ENCODE results near the gene CCR4. TPM values are rescaled to one million over a fixed set of nuclear protein-coding genes. Genes with fewer than 3 reads are reported as not detected.
"Not testable (repeated sequence)": the region's sequence is repeated elsewhere in the genome, so short reads cannot be mapped to it uniquely, and the experiment has no call there.

Gene CCR4
- total RNA-seq, 1 donor from 2014 or later, result 241 TPM

- Mint-ChIP-seq H3K9me3 (peaks cover 4% of the 10 kb centered on the region), H3K27ac (no peak overlapping the region), H3K4me3 (ENCODE audit: low read depth) (no peak overlapping the region), H3K36me3 (ENCODE audit: low read depth) (peaks cover 73% of the 10 kb centered on the region), H3K4me1 (ENCODE audit: low read depth) (peaks cover 53% of the 10 kb centered on the region), H3K27me3 (ENCODE audit: low read depth) (no peaks in the 10 kb centered on the region)
- intact Hi-C loops (cut with micrococcal nuclease), result no loop called here
- DNase-seq (ENCODE audit: low spot score), result no peak
Observed at GRCh38 chr3:32972482-32973146, 21.2 kb downstream of the CCR4 start.

GRCh38 chr3:32973982-32974381 is 22.5 kb downstream of the CCR4 start:
- Mint-ChIP-seq H3K36me3 (ENCODE audit: low read depth) (peaks cover 70% of the 10 kb centered on the region), H3K4me1 (ENCODE audit: low read depth) (peaks cover 51% of the 10 kb centered on the region), H3K9me3 (no peaks in the 10 kb centered on the region), H3K27ac (peak overlapping the region; percentile 28), H3K27me3 (ENCODE audit: low read depth) (no peaks in the 10 kb centered on the region), H3K4me3 (ENCODE audit: low read depth) (no peak overlapping the region)
- DNase-seq (ENCODE audit: low spot score), result peak; percentile 44
- intact Hi-C loops (cut with micrococcal nuclease), result loop anchor here (1.0 kb wide), 2 partner anchors 13 to 18 kb away; no protein-coding TSS in a partner anchor

GRCh38 chr3:32975891-32976595 is 24.6 kb downstream of the CCR4 start:
- peak overlapping the region; percentile 47 for H3K27ac Mint-ChIP-seq
- DNase-seq (ENCODE audit: low spot score), result no peak
- intact Hi-C loops (cut with micrococcal nuclease), result no loop called here
- H3K4me3 Mint-ChIP-seq (ENCODE audit: low read depth), result no peak overlapping the region
- no peaks in the 10 kb centered on the region for H3K9me3 Mint-ChIP-seq
- H3K27me3 Mint-ChIP-seq (ENCODE audit: low read depth), result no peaks in the 10 kb centered on the region
- H3K4me1 Mint-ChIP-seq (ENCODE audit: low read depth), result peaks cover 53% of the 10 kb centered on the region
- H3K36me3 Mint-ChIP-seq (ENCODE audit: low read depth), result peaks cover 55% of the 10 kb centered on the region

- H3K4me1 Mint-ChIP-seq (ENCODE audit: low read depth), result peaks cover 41% of the 10 kb centered on the region
- intact Hi-C loops (cut with micrococcal nuclease), result no loop called here
Observed at GRCh38 chr3:32977861-32978260, 26.4 kb downstream of the CCR4 start.

GRCh38 chr3:32978331-32978730 is 26.9 kb downstream of the CCR4 start:
- H3K4me1 Mint-ChIP-seq (ENCODE audit: low read depth), result peaks cover 40% of the 10 kb centered on the region
- no peak overlapping the region for H3K27ac Mint-ChIP-seq

More at GRCh38 chr3:32977861-32978260, 26.4 kb downstream of the CCR4 start:
- Mint-ChIP-seq H3K27me3 (ENCODE audit: low read depth) (no peaks in the 10 kb centered on the region), H3K4me3 (ENCODE audit: low read depth) (no peak overlapping the region), H3K36me3 (ENCODE audit: low read depth) (peaks cover 51% of the 10 kb centered on the region), H3K9me3 (peaks cover 4% of the 10 kb centered on the region), H3K27ac (no peak overlapping the region)
- DNase-seq (ENCODE audit: low spot score), result no peak

GRCh38 chr3:32983124-32983523 is 31.7 kb downstream of the CCR4 start:
- intact Hi-C loops (cut with micrococcal nuclease), result no loop called here
- Mint-ChIP-seq H3K4me1 (ENCODE audit: low read depth) (peaks cover 18% of the 10 kb centered on the region), H3K9me3 (peaks cover 9% of the 10 kb centered on the region), H3K27ac (no peak overlapping the region), H3K36me3 (ENCODE audit: low read depth) (peaks cover 49% of the 10 kb centered on the region), H3K4me3 (ENCODE audit: low read depth) (no peak overlapping the region), H3K27me3 (ENCODE audit: low read depth) (no peaks in the 10 kb centered on the region)
- DNase-seq (ENCODE audit: low spot score), result no peak

More at GRCh38 chr3:32978331-32978730, 26.9 kb downstream of the CCR4 start:
- Mint-ChIP-seq H3K27me3 (ENCODE audit: low read depth) (no peaks in the 10 kb centered on the region), H3K9me3 (peaks cover 9% of the 10 kb centered on the region), H3K36me3 (ENCODE audit: low read depth) (peaks cover 54% of the 10 kb centered on the region), H3K4me3 (ENCODE audit: low read depth) (no peak overlapping the region)
- intact Hi-C loops (cut with micrococcal nuclease), result no loop called here
- no peak for DNase-seq (ENCODE audit: low spot score)

- H3K27ac Mint-ChIP-seq; intact Hi-C loops (cut with micrococcal nuclease); DNase-seq (ENCODE audit: low spot score); H3K4me3 Mint-ChIP-seq (ENCODE audit: low read depth); H3K27me3 Mint-ChIP-seq (ENCODE audit: low read depth); H3K9me3 Mint-ChIP-seq: not testable (repeated sequence)
- Mint-ChIP-seq H3K4me1 (ENCODE audit: low read depth) (peaks cover 29% of the 10 kb centered on the region), H3K36me3 (ENCODE audit: low read depth) (peaks cover 61% of the 10 kb centered on the region)
Observed at GRCh38 chr3:32984918-32985317, 33.5 kb downstream of the CCR4 start.

- no peak for DNase-seq (ENCODE audit: low spot score)
- peak overlapping the region; percentile 51 for H3K27ac Mint-ChIP-seq
- H3K4me3 Mint-ChIP-seq (ENCODE audit: low read depth), result peak overlapping the region; percentile 7
- H3K36me3 Mint-ChIP-seq (ENCODE audit: low read depth), result peaks cover 62% of the 10 kb centered on the region
- no peaks in the 10 kb centered on the region for H3K27me3 Mint-ChIP-seq (ENCODE audit: low read depth)
- H3K4me1 Mint-ChIP-seq (ENCODE audit: low read depth), result peaks cover 52% of the 10 kb centered on the region
- intact Hi-C loops (cut with micrococcal nuclease), result no loop called here
- H3K9me3 Mint-ChIP-seq, result no peaks in the 10 kb centered on the region
Observed at GRCh38 chr3:32989171-32989570, 37.7 kb downstream of the CCR4 start.

- intact Hi-C loops (cut with micrococcal nuclease), result loop anchor here (10.0 kb wide), 1 partner anchor 305 kb away; the partner anchor contains the start of gene CNOT10
- Mint-ChIP-seq H3K4me3 (ENCODE audit: low read depth) (peak overlapping the region; percentile 56), H3K36me3 (ENCODE audit: low read depth) (peaks cover 66% of the 10 kb centered on the region), H3K4me1 (ENCODE audit: low read depth) (peaks cover 58% of the 10 kb centered on the region), H3K9me3 (no peaks in the 10 kb centered on the region), H3K27me3 (ENCODE audit: low read depth) (no peaks in the 10 kb centered on the region), H3K27ac (peak overlapping the region; percentile 58)
- DNase-seq (ENCODE audit: low spot score), result no peak
Observed at GRCh38 chr3:32990116-32990515, 38.7 kb downstream of the CCR4 start.

GRCh38 chr3:32991781-32992180 is 40.3 kb downstream of the CCR4 start:
- Mint-ChIP-seq H3K4me3 (ENCODE audit: low read depth) (peak overlapping the region; percentile 79), H3K36me3 (ENCODE audit: low read depth) (peaks cover 67% of the 10 kb centered on the region), H3K27me3 (ENCODE audit: low read depth) (no peaks in the 10 kb centered on the region), H3K27ac (peak overlapping the region; percentile 97), H3K9me3 (no peaks in the 10 kb centered on the region), H3K4me1 (ENCODE audit: low read depth) (peaks cover 74% of the 10 kb centered on the region)
- DNase-seq (ENCODE audit: low spot score), result no peak
- intact Hi-C loops (cut with micrococcal nuclease), result loop anchor here (1.0 to 10.0 kb wide), 4 partner anchors 17 to 447 kb away; partner anchors contain the start of genes CCR4 and CNOT10

GRCh38 chr3:32992310-32992686 is 40.9 kb downstream of the CCR4 start:
- no peak for DNase-seq (ENCODE audit: low spot score)
- peaks cover 73% of the 10 kb centered on the region for H3K4me1 Mint-ChIP-seq (ENCODE audit: low read depth)
- no peaks in the 10 kb centered on the region for H3K9me3 Mint-ChIP-seq
- H3K36me3 Mint-ChIP-seq (ENCODE audit: low read depth), result peaks cover 66% of the 10 kb centered on the region
- peak overlapping the region; percentile 97 for H3K27ac Mint-ChIP-seq
- no peaks in the 10 kb centered on the region for H3K27me3 Mint-ChIP-seq (ENCODE audit: low read depth)
- intact Hi-C loops (cut with micrococcal nuclease), result loop anchor here (1.0 to 10.0 kb wide), 4 partner anchors 18 to 447 kb away; partner anchors contain the start of genes CCR4 and CNOT10
- H3K4me3 Mint-ChIP-seq (ENCODE audit: low read depth), result peak overlapping the region; percentile 79

GRCh38 chr3:32994045-32994444 is 42.6 kb downstream of the CCR4 start:
- DNase-seq (ENCODE audit: low spot score), result no peak
- Mint-ChIP-seq H3K9me3 (no peaks in the 10 kb centered on the region), H3K4me1 (ENCODE audit: low read depth) (peaks cover 76% of the 10 kb centered on the region), H3K36me3 (ENCODE audit: low read depth) (peaks cover 62% of the 10 kb centered on the region), H3K27ac (peak overlapping the region; percentile 83), H3K27me3 (ENCODE audit: low read depth) (no peaks in the 10 kb centered on the region), H3K4me3 (ENCODE audit: low read depth) (no peak overlapping the region)
- intact Hi-C loops (cut with micrococcal nuclease), result loop anchor here (2.0 to 10.0 kb wide), 2 partner anchors 53 to 309 kb away; partner anchors contain the start of gene CNOT10

GRCh38 chr3:32995098-32995497 is 43.7 kb downstream of the CCR4 start:
- H3K27me3 Mint-ChIP-seq (ENCODE audit: low read depth), result no peaks in the 10 kb centered on the region
- H3K36me3 Mint-ChIP-seq (ENCODE audit: low read depth), result peaks cover 62% of the 10 kb centered on the region
- no peak overlapping the region for H3K4me3 Mint-ChIP-seq (ENCODE audit: low read depth)
- H3K4me1 Mint-ChIP-seq (ENCODE audit: low read depth), result peaks cover 78% of the 10 kb centered on the region
- intact Hi-C loops (cut with micrococcal nuclease), result loop anchor here (2.0 to 10.0 kb wide), 2 partner anchors 52 to 310 kb away; partner anchors contain the start of gene CNOT10
- peak overlapping the region; percentile 92 for H3K27ac Mint-ChIP-seq
- no peaks in the 10 kb centered on the region for H3K9me3 Mint-ChIP-seq
- DNase-seq (ENCODE audit: low spot score), result no peak
